GM18499 (cell line): ENCODE data around the gene TNRC6A.

ENCODE experiments used
- ATAC-seq: cut with Tn5 transposase; IDR thresholded peaks from one replicate; pipeline ENCODE4 v1.9.1; 2021; ENCODE audit warnings: moderate number of reproducible peaks; ENCODE audit not compliant: insufficient read depth, unreplicated experiment

Gene TNRC6A

DNA sequence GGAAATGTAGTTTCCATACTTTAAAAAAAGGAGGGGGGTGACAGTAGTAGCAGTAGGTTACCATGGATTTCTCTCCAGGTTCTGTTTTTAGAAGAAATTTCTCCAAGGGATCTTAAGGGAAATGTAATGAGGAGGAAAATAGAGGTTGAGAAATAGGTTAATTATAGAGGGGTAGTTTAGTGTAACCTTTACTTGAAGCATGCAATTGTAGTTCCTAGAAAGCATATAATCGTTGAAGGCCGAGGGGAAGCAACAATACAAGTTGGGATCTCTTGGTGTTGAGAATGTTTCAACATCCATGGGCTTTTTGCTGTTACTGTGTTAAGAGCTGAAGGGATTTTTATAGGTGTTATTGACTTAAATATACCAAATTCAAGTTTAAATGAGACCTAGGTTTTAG, 25.1 kb downstream of the TNRC6A start:
- no peak for ATAC-seq

DNA sequence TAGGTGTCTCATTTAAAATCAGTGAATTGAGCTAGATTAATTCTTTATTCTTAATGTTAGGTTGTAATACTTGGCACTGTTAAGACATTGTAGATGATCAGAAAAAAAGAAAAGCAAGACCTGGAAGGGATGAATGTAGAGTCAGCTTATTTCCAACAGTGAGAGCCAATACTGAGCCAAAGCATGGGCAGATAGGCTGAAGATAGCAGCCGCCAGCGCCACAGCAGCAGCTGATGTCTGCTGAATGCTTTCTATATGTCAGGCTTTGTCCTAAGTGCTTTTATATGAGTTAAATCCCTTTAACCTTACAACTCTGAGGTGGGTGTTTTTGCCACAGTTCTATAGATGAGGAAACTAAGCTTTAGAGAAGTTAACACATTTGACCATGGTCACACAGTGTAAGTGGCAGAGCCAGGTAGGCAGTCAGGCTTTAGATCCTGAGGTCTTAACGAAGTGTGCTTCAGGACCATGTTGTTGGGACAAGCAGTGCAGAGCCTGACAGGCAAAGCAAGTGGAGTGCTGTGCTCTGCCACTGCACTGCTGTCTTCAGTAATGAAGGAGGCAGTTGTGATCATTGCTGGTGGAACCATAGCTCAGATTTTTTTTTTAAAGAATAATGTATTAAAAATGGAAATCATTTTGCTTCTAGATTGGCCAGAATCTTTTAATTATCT, 25.9 kb downstream of the TNRC6A start:
- ATAC-seq = no peak

DNA sequence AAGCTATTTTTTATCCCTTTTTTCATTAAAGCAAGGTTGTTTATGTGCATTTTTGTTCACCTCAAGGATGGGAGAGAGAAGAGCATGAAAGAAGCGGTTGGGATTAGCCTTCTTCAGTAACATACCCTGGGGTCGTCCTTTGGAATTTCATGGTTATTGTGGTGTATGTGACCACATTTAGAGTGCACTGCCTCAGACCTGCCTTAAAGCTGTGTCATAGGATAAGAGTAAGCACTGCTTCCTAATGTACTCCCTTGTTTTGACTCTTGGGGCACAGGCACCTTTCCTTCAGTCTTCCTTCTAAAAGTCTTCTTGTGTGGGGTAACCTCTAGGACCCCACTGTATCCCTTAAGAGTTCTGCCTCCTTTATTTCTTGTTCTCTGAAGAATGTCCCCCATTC, 28.9 kb downstream of the TNRC6A start:
- no peak for ATAC-seq

DNA sequence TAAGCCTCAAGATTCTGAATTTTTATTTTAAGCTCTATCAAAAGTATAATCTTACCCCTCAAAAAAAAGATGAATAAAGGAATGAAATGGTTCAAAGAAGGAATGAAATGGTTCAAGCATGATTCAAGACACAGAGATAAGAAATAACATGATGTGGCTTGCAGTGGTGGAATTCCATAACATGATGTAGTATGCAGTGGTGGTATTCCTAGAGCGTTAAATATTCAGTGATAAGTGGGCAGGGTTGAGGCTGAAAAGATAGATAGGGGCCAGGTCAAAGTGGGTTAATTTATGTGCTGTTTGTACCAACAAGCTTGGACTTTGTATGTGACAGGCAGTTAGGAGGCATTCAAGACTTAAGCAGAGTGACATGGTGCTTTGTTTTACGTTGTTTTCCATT, 29.6 kb downstream of the TNRC6A start:
- no peak for ATAC-seq

DNA sequence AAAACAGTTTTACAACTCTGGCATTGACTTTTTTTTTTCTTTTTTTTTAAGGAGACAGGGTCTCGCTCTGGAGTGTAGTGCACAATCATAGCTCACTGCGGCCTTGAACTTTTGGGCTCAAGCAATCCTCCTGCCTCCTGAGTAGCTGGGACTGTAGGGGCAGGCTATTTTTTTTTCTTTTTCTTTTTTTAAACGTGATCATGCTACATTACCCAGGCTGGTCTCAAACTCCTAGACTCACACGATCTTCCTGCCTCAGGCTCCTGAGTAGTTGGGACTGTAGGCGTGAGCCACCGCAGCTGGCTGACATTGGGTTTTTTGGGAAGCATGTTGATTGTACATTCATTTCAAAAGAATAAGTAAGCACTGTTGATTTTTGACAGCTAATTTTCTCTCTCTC, 32.1 kb downstream of the TNRC6A start:
- ATAC-seq = no peak

DNA sequence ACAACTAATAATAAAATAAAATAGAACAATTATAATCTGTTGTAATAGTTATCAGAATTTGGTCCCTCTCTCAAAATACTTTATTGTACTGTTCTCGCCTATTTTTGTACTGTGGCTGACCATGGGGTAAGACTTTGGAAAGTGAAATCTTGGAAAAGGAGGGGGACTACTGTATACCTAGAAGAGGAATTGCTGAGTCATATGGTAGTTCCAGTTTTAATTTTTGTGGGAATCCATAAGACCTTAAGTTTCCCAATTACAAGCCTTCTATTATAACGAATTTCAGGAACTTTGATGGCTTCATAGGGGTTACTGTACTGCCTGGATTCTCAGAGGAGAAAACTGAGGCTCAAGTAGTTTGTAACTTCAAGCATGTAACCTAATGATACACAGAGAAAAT, 35.5 kb downstream of the TNRC6A start:
- ATAC-seq = no peak

DNA sequence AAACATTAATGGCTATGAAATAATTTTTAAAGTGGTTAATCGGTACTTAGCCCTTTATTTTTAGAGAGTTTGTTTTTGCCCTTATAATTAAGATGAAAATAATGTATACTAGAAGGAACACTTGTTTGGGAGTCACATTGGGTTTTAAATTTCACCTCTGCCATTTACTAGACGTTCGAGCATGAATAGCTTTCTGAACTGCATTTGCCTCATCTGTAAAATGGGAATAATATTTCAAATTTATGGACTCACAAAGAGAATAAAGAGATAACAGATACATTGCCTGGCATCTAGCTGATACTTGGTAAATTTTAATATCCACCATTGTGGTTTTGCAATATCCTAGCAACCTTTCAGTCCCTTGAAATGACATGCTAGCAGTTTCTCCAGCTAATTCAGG, 36.6 kb downstream of the TNRC6A start:
- no peak for ATAC-seq

DNA sequence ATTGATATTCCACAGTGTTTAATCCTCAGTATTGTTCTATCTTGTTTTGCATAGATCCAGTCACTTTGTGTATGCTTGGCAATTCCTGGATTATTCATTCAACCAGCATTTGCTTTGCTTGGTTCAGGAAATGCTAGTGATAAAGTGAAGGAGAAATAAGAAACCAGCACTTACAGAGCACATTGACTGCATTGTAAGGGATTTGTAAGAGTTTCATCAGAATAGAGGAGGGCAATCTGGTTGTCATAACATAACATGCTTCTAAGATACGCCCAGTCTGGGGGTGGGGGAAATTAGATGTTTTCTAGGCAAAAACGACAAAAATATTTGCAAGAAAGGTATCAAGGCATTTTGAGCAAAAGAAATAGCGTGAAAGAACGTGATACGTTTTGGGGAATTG, 40.4 kb downstream of the TNRC6A start:
- no peak for ATAC-seq

DNA sequence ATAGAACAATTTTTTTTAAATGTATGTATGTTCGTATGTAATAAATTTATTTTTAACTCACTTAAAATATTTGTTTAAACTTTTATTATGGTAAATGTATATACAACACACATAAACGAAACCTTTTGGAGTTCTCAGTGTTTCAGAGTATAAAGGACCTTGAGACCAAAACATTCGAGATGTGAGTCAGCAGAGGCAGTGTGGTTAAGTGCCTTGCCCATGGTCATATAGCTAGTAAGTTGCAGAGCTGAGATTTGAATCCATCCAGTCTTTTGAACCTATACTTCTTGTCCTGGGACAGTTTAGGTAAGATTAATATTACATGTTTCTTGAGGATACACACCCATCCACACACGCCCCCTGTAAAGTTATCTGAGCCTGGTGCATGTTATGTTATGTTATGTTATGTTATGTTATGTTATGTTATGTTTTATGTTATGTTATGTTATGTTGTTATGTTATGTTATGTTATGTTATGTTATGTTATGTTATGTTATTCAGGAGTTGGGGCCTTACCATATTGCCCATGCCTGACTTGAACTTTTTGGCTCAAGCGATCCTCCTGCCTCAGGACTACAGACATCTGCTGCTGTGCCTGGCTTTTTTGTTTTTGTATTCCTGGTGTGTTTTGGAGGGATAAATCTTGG, 41.8 kb downstream of the TNRC6A start:
- ATAC-seq = no peak

DNA sequence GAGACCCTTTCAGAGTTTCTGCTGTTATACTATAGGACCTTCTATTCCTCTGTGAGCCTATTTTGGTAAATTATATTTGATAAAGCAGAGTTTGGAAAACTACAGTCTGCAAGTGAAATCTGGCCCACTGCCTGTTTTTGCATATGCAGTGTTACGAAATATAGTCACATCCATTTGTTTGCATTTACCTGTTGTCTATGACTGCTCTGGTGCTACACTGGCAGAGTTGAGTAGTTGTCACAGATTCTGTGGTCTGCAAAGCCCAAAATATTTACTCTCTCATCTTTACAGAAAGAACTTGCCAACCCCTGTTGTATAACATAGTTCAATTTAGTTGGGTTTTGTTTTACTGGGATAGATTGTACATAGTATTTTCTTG, 42.3 kb downstream of the TNRC6A start:
- no peak for ATAC-seq

DNA sequence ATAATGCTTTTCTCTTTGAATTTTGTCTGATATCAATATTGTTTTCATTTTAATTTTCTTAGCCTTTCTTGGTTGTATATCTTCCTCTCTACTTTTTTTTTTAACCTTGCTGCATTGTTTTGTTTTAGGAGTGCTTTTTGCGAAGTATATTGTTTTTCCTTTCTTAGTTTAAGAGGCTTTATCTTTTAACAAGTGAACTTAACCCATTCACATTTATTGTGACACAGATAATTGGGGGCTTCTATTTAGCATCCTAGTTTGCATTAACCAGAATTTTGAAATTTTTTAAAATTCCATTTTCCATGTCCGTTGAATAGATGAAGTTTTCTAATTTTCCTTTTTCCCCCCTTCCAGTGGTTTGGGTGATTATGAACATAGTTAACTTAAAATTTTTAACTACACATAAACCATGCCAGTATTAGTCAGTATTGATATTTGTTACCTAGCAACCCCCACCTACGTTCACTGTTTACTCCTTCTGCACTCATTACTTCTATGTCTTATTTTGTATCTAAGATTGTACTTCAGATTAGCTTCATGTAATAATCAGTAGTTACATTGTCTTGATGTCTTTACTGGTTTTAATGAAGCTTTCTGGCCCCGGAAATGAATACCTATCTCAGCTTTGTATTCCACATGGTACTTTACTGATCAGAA, 44.4 kb downstream of the TNRC6A start:
- no peak for ATAC-seq

DNA sequence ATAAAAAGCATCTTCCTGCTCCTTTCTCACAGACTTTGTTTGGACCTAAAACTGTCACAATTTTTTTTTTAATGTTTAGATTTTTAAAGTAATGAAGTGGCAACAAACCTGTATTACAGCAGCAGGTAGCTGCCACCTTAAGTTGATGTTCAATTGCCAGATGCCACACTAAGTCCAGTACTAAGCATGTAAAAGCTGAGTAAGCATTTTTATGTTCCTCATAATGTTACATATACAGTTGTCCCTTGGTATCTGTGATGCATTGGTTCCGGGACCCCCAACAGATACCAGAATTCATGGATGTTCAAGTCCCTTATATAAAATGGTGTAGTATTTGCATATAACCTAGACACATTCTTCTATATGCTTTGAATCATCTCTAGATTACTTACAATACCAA, 45.1 kb downstream of the TNRC6A start:
- no peak for ATAC-seq

DNA sequence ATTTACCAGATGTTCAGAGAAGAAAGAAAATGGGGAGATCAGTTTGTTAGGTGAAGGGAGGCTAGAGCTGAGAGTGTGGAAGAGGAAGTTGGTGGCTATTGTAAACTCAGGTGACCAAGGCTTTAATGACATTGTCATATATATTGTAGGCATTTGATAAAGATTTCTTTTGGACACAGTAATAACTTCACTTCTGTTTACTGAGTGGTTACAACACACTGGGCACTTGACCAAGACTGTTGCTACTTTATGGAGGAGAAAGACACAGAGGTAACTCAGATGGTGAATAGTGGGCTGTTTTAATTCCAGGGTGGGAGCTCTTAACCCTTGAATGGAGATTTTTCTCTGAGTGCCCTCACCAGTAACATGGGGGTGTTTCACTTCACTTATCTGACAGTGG, 46.0 kb downstream of the TNRC6A start:
- ATAC-seq = no peak

DNA sequence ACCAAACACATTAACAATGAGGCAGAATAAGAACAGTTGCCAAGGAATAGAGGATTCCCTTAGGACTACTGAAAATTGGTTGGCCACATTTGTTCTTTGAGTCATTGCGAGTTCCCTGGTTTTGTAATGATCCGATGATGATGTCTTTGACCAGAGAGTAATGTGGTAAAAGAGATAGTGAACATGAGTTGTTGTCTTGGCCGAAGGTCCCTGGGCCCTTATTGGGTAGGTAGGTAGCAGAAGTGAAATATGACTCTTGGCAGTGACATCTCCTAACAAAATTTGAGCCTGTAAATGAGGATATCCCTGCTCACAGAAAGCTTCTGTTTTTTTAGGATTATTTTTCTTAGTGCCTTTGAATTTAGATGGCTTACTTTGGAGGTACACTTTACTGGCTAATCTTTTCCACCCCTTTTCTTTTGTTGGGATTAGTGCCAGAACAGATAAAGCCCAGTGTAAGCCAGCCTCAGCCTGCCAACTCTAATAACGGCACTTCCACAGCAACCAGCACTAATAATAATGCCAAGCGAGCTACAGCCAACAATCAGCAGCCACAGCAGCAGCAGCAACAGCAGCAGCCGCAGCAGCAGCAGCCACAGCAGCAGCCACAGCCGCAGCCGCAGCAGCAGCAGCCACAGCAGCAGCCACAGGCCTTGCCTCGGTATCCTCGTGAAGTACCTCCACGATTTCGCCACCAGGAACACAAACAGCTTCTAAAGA, 47.2 kb downstream of the TNRC6A start:
- ATAC-seq = no peak

DNA sequence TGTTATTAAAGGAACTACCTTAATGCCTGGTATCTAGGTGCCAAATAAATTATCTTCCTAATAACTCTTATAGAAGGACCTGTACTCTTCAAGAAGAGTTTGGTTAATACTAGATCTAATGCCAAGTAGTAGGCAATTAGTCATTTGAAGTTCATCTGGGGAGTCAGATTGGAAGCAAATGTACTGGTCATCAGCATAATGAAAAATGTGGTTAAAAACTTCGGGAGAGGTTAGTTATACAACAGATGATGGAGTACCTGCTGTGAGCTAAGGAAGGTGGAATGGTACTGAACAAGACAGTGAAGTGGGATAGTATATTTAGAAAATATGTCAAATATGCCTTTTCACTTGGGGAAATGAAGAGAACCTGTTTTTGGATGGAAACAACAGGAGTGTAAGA, 49.2 kb downstream of the TNRC6A start:
- no peak for ATAC-seq

DNA sequence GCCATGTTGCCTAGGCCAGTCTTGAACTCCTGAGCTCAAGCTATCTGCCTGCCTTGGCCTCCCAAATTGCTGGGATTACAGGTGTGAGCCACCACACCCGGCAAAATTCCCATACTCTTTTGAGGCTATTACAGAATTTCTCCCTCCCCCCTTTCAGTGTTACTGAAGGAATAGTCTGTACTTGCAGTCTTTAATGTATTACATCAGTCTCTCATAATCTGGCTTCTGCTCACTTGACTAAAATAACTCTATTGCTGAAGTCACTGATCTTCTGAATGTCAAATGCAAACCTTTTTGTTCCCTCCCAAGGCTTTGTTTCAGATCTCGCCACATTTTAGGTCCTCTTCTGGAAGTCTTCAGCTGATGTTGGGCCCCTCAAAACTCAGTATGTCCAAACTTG, 51.8 kb downstream of the TNRC6A start:
- no peak for ATAC-seq

DNA sequence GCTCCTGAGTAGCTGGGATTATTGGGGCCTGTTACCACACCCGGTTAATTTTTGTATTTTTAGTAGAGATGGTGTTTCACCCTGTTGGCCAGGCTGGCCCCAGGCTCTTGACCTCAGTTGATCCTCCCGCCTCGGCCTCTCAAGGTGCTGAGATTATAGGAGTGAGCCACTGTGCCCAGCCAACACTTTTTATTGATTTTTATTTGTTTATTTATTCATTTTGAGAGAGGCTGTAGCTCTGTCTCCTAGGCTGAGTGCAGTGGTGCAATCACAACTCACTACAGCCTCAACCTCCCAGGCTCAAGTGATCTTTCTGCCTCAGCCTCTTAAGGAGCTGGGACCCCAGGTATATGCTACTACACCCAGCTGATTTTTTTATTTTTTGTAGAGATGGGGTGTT, 54.7 kb downstream of the TNRC6A start:
- no peak for ATAC-seq

DNA sequence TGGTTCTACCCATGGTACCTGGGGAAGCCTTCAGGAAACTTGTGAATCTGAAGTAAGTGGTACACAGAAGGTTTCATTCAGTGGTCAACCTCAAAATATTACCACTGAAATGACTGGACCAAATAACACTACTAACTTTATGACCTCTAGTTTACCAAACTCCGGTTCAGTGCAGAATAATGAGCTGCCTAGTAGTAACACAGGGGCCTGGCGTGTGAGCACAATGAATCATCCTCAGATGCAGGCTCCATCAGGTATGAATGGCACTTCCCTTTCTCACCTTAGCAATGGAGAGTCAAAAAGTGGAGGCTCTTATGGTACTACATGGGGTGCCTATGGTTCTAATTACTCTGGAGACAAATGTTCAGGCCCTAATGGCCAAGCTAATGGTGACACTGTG, 60.4 kb downstream of the TNRC6A start:
- ATAC-seq = no peak

DNA sequence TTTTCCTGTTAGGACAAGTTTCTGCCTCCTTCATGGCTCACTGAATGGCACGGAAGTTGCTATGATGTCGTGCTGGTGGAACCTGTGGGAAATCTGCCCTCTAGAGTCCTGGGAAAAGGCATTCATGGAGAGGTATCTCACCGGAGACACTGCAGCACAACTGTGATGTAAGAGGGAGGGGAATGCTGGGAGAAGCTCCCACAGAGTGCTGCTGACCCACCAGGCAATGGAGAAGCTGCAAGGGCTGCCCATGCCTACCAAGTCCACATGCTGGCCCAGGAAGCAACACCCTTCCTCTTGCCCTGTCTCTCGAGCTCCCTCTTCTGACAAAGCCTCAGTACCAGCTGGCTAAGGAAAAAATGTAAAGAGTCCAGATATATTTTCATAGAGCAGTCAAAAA, 71.1 kb downstream of the TNRC6A start:
- ATAC-seq = no peak

DNA sequence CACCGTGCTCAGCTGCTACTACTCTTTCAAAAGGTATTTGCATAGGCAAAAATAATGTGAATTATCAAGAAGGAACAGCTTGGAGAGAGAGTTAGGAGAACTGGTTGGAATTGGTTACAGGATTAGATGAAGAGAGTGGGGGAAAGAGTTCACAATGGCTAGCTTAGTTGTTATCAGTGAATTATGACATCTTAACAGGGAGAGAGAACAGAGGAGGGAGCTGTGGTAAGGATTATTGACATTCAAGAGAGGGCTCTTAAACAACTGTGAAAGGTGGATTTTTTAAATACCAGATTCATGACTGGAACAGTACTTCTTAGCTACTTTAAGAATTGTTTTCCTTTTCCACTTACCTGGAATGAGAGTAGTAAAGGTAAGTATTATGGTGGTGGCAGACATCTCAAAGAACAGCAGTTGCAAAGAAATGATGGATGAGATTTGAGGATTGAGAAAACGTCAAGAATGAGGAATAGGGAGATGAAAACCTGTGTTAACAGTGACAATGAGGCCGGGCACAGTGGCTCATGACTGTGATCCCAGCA, 72.4 kb downstream of the TNRC6A start:
- no peak for ATAC-seq

DNA sequence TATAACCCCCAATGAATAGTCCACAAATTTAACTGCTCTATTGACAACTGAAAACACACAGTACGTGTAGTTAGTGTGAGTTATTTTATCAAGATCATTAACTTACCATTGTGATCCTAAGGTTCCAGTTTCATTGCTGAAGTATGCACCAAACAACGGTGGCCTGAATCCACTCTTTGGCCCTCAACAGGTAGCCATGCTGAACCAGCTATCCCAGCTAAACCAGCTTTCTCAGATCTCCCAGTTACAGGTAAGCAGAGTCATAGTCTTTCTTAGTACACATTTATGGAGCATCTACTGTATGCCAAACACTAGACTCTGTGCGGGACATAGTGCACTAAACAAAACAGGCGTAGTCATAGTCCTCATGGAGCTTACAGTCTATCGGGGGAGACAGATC, 76.0 kb downstream of the TNRC6A start:
- ATAC-seq = no peak
